GM18858 (cell line): ENCODE data around the gene NMRAL1.
A peak's percentile ranks its signal among the peaks of the same experiment; 100 is the strongest.

Experiments used
- ATAC-seq: cut with Tn5 transposase; IDR thresholded peaks from one replicate; pipeline ENCODE4 v1.9.1; 2021; ENCODE audit not compliant: unreplicated experiment

NMRAL1 gene

GRCh38 chr16:4426722-4427372, 47.6 kb downstream of the NMRAL1 start:
- no peak for ATAC-seq

- ATAC-seq = no peak
Measured at GRCh38 chr16:4426021-4426684, 48.3 kb downstream of the NMRAL1 start.

- peak; percentile 77 for ATAC-seq
Measured at GRCh38 chr16:4425378-4426020, 48.9 kb downstream of the NMRAL1 start, which contains the start of gene DNAJA3. Gene DNAJA3 (plus strand): TSS chr16:4425868. CDS start chr16:4425882, 14 bp downstream.

GRCh38 chr16:4420505-4421105, 53.8 kb downstream of the NMRAL1 start:
- ATAC-seq = no peak

- no peak for ATAC-seq
Measured at GRCh38 chr16:4419402-4419959, 54.9 kb downstream of the NMRAL1 start.

GRCh38 chr16:4416200-4417032, 58.0 kb downstream of the NMRAL1 start, which contains the start of gene CORO7:
Gene CORO7 (minus strand): TSS chr16:4416596. CDS start chr16:4416518, 78 bp downstream.
- peak; percentile 36 for ATAC-seq

GRCh38 chr16:4415538-4416199, 58.8 kb downstream of the NMRAL1 start:
- peak; percentile 1 for ATAC-seq

- ATAC-seq = peak; percentile 63
Measured at GRCh38 chr16:4414187-4414917, 60.1 kb downstream of the NMRAL1 start.

GRCh38 chr16:4412854-4413253, 61.6 kb downstream of the NMRAL1 start:
- ATAC-seq = no peak

- no peak for ATAC-seq
Measured at GRCh38 chr16:4412159-4412558, 62.3 kb downstream of the NMRAL1 start.
